ENCODE measurements around the gene MCU.
"Not testable (repeated sequence)": the region's sequence is repeated elsewhere in the genome, so short reads cannot be mapped to it uniquely, and the experiment has no call there.

The MCU gene

GRCh38 chr10:72688208-72688651, 3.7 kb upstream of the MCU start:
- Histone ChIP-seq H3K9ac (ENCODE audit: low read depth, low read length) (no peak overlapping the region), H3K27ac (ENCODE audit: low read depth, low read length) (no peak overlapping the region), H3K4me3 (ENCODE audit: low read length) (no peak overlapping the region), H3K36me3 (ENCODE audit: insufficient read depth, low read length) (no peaks in the 10 kb centered on the region), H3K9me3 (ENCODE audit: insufficient read depth, low read depth, low read length) (no peaks in the 10 kb centered on the region), H3K27me3 (ENCODE audit: insufficient read depth, low read length) (no peaks in the 10 kb centered on the region), H3K4me1 (ENCODE audit: insufficient read depth, low read length) (peaks cover 2% of the 10 kb centered on the region; the same call in 1 of the 2 replicates)
- 77% methylated on average over 2 of the region's 2 CpGs for WGBS

- Histone ChIP-seq H3K9me3 (ENCODE audit: insufficient read depth, low read depth, low read length) (no peaks in the 10 kb centered on the region), H3K27ac (ENCODE audit: low read depth, low read length) (no peak overlapping the region), H3K27me3 (ENCODE audit: insufficient read depth, low read length) (no peaks in the 10 kb centered on the region), H3K4me3 (ENCODE audit: low read length) (no peak overlapping the region), H3K36me3 (ENCODE audit: insufficient read depth, low read length) (no peaks in the 10 kb centered on the region), H3K9ac (ENCODE audit: low read depth, low read length) (no peak overlapping the region), H3K4me1 (ENCODE audit: insufficient read depth, low read length) (peaks cover 15% of the 10 kb centered on the region)
- 60% methylated on average over 1 of the region's 1 CpG for WGBS
These were observed 2.3 kb upstream of the MCU start for GRCh38 chr10:72689660-72690059.

DNA sequence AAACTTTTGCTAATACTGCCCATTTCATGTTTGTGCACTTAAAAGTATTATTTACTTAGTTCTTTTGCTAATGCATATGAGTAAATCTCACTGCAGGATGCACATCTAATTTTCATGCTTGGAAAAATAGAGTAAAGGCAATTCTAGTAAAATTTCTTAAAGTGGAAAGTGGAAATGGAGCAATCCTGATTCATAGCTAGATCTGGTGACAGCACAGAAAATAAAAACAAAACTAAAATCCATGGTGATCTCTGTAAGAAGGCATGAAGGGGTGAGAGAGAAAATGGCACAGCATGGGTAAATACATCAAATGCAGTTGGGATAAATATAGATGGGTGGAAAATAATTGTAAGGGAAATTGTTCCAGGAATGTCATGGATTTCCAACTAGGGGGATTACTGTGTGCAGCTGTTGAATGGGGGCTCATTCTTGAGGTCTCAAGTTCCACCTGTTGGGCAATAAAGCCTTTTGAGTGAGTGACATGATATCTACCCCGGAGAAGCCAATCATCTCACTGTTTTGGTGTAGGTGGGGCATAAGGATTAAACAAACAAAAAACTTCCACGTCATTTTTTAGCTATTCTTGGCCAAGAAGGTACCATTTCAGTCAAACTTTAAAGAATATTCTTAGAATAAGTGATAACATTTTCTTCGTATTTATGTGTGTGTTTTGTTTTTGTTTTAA, 1.7 kb upstream of the MCU start:
- Histone ChIP-seq H3K4me3 (ENCODE audit: low read length) (no peak overlapping the region), H3K9me3 (ENCODE audit: insufficient read depth, low read depth, low read length) (no peaks in the 10 kb centered on the region), H3K36me3 (ENCODE audit: insufficient read depth, low read length) (no peaks in the 10 kb centered on the region), H3K9ac (ENCODE audit: low read depth, low read length) (no peak overlapping the region), H3K27me3 (ENCODE audit: insufficient read depth, low read length) (no peaks in the 10 kb centered on the region), H3K4me1 (ENCODE audit: insufficient read depth, low read length) (peaks cover 15% of the 10 kb centered on the region), H3K27ac (ENCODE audit: low read depth, low read length) (no peak overlapping the region)
- WGBS = 50% methylated on average over 2 of the region's 3 CpGs

DNA sequence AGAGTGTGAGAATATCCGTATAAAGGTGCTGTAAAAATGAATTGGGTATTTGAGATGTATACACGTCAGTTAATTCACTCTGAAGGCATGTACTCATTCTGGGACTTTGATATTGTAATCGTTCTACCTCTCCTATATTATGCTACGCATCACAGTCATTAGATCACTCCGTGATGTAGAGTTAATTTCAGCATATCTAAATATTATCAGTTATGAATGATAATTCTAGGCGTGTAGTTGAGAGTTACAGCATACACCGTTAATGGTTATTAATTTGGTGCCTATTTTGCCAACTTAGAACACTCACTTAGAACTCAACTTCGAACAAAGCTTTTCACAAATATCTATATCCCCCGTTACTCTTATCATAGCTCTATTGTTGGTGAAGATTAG, 477 bp upstream of the MCU start:
- Histone ChIP-seq H3K4me3 (ENCODE audit: low read length) (peak overlapping the region; percentile 95), H3K4me1 (ENCODE audit: insufficient read depth, low read length) (peaks cover 15% of the 10 kb centered on the region), H3K9me3 (ENCODE audit: insufficient read depth, low read depth, low read length) (no peaks in the 10 kb centered on the region), H3K9ac (ENCODE audit: low read depth, low read length) (no peak overlapping the region), H3K27ac (ENCODE audit: low read depth, low read length) (no peak overlapping the region), H3K36me3 (ENCODE audit: insufficient read depth, low read length) (no peaks in the 10 kb centered on the region), H3K27me3 (ENCODE audit: insufficient read depth, low read length) (no peaks in the 10 kb centered on the region)
- WGBS = 61% methylated on average over 4 of the region's 9 CpGs

DNA sequence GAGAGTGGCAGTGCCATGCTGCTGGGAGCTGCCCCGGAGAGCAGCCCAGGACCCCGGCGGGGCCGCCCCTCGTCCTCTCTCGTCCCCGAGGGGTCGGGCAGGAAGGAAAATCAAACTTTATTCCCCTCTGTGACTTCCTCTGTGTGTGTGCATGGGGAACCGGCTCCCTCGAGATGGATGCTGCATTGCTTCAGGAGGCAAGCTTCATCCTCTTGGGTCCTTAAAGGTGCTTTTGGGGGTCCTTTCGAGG, 726 bp downstream of the MCU start:
- Histone ChIP-seq H3K27ac (ENCODE audit: low read depth, low read length) (no peak overlapping the region), H3K4me3 (ENCODE audit: low read length) (peak overlapping the region; percentile 95), H3K9me3 (ENCODE audit: insufficient read depth, low read depth, low read length) (no peaks in the 10 kb centered on the region), H3K36me3 (ENCODE audit: insufficient read depth, low read length) (no peaks in the 10 kb centered on the region), H3K4me1 (ENCODE audit: insufficient read depth, low read length) (peaks cover 15% of the 10 kb centered on the region), H3K27me3 (ENCODE audit: insufficient read depth, low read length) (no peaks in the 10 kb centered on the region), H3K9ac (ENCODE audit: low read depth, low read length) (peak overlapping the region; percentile 86)
- WGBS = 1% methylated on average over 11 of the region's 11 CpGs

- peak overlapping the region; percentile 95 for H3K4me3 ChIP-seq (ENCODE audit: low read length)
- no peaks in the 10 kb centered on the region for H3K36me3 ChIP-seq (ENCODE audit: insufficient read depth, low read length)
- H3K27me3 ChIP-seq (ENCODE audit: insufficient read depth, low read length) = no peaks in the 10 kb centered on the region
- peak overlapping the region; percentile 86 for H3K9ac ChIP-seq (ENCODE audit: low read depth, low read length)
- 23% methylated on average over 8 of the region's 8 CpGs for WGBS
- H3K4me1 ChIP-seq (ENCODE audit: insufficient read depth, low read length) = peaks cover 15% of the 10 kb centered on the region
- no peaks in the 10 kb centered on the region for H3K9me3 ChIP-seq (ENCODE audit: insufficient read depth, low read depth, low read length)
- no peak overlapping the region for H3K27ac ChIP-seq (ENCODE audit: low read depth, low read length)
These were observed 1.2 kb downstream of the MCU start for GRCh38 chr10:72692994-72693781.

GRCh38 chr10:72694476-72695369, 2.8 kb downstream of the MCU start:
- Histone ChIP-seq H3K27ac (ENCODE audit: low read depth, low read length) (no peak overlapping the region), H3K27me3 (ENCODE audit: insufficient read depth, low read length) (no peaks in the 10 kb centered on the region), H3K4me1 (ENCODE audit: insufficient read depth, low read length) (peaks cover 15% of the 10 kb centered on the region), H3K36me3 (ENCODE audit: insufficient read depth, low read length) (no peaks in the 10 kb centered on the region), H3K4me3 (ENCODE audit: low read length) (peak overlapping the region; percentile 95; the same call in 1 of the 2 replicates), H3K9ac (ENCODE audit: low read depth, low read length) (no peak overlapping the region), H3K9me3 (ENCODE audit: insufficient read depth, low read depth, low read length) (no peaks in the 10 kb centered on the region)
- 93% methylated on average over 6 of the region's 6 CpGs for WGBS

DNA sequence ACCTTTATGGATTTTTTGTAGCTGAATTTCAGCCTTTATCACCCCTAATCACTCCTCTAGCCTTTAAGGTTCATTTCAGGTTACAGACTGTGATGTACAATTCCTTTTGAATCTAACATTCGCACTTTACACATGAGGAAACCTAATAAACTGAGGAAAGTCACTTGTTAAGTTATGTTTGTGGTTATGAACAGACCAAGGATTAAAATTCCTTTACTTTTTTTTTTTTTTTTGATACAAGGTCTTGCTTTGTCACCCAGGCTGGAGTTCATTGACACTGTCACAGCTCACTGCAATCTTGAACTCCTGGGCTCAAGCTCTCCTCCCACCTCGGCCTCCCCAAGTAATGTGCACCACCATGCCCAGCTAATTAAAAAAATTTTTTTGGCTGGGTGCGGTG, 3.6 kb downstream of the MCU start:
- Histone ChIP-seq H3K36me3 (ENCODE audit: insufficient read depth, low read length) (no peaks in the 10 kb centered on the region), H3K27me3 (ENCODE audit: insufficient read depth, low read length) (no peaks in the 10 kb centered on the region), H3K27ac (ENCODE audit: low read depth, low read length) (no peak overlapping the region), H3K9me3 (ENCODE audit: insufficient read depth, low read depth, low read length) (no peaks in the 10 kb centered on the region), H3K9ac (ENCODE audit: low read depth, low read length) (no peak overlapping the region), H3K4me3 (ENCODE audit: low read length) (no peak overlapping the region), H3K4me1 (ENCODE audit: insufficient read depth, low read length) (peaks cover 15% of the 10 kb centered on the region)
- WGBS = 92% methylated on average over 2 of the region's 3 CpGs

GRCh38 chr10:72697716-72698115, 5.8 kb downstream of the MCU start:
- Histone ChIP-seq H3K4me1 (ENCODE audit: insufficient read depth, low read length) (peaks cover 15% of the 10 kb centered on the region), H3K27ac (ENCODE audit: low read depth, low read length) (no peak overlapping the region), H3K27me3 (ENCODE audit: insufficient read depth, low read length) (no peaks in the 10 kb centered on the region), H3K4me3 (ENCODE audit: low read length) (no peak overlapping the region), H3K9ac (ENCODE audit: low read depth, low read length) (no peak overlapping the region), H3K36me3 (ENCODE audit: insufficient read depth, low read length) (no peaks in the 10 kb centered on the region), H3K9me3 (ENCODE audit: insufficient read depth, low read depth, low read length) (no peaks in the 10 kb centered on the region)

GRCh38 chr10:72702465-72702864, 10.5 kb downstream of the MCU start:
- H3K9ac ChIP-seq (ENCODE audit: low read depth, low read length); H3K36me3 ChIP-seq (ENCODE audit: insufficient read depth, low read length); H3K27ac ChIP-seq (ENCODE audit: low read depth, low read length); H3K9me3 ChIP-seq (ENCODE audit: insufficient read depth, low read depth, low read length); H3K4me3 ChIP-seq (ENCODE audit: low read length); H3K27me3 ChIP-seq (ENCODE audit: insufficient read depth, low read length); H3K4me1 ChIP-seq (ENCODE audit: insufficient read depth, low read length): not testable (repeated sequence)
- 94% methylated on average over 5 of the region's 5 CpGs for WGBS

DNA sequence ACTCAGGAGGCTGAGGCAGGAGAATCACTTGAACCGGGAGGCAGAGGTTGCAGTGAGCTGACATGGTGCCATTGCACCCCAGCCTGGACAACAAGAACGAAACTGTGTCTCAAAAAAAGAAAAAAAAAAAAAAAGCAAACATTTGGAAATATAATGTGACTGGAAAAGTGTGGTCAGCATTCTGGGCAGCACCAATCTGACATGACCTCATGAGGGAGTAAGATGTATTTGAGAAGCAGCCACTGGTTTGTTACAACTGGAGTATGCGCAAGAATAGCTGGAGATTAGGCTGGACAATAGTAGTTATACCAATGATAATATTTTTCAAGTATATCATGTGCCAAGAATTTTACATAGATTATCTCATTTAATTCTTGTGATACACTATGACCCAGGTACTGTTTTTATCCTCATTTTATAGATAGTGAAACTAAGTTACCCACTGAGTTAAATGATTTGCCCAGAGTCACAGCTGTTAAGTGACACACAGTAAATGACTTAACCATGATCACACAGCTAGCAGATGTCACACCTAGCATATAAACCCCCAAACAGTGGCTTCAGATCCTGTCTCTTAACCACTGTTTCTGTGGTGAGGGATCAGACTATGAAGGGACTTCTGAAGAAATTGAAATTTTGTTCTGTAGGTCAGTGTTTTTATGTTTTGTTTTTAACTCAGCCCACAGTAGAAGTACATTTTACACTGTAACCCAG, 11.1 kb downstream of the MCU start:
- no peak overlapping the region for H3K9ac ChIP-seq (ENCODE audit: low read depth, low read length)
- no peak overlapping the region for H3K27ac ChIP-seq (ENCODE audit: low read depth, low read length)
- H3K4me1 ChIP-seq (ENCODE audit: insufficient read depth, low read length) = no peaks in the 10 kb centered on the region
- no peaks in the 10 kb centered on the region for H3K27me3 ChIP-seq (ENCODE audit: insufficient read depth, low read length)
- H3K36me3 ChIP-seq (ENCODE audit: insufficient read depth, low read length) = no peaks in the 10 kb centered on the region
- H3K4me3 ChIP-seq (ENCODE audit: low read length) = no peak overlapping the region
- H3K9me3 ChIP-seq (ENCODE audit: insufficient read depth, low read depth, low read length) = no peaks in the 10 kb centered on the region
- 92% methylated on average over 3 of the region's 3 CpGs for WGBS
